GM19328 (cell line): ENCODE results near the gene SAP30L.

Experiments
- ATAC-seq: cut with Tn5 transposase; IDR thresholded peaks from one replicate; pipeline ENCODE4 v1.9.1; 2021; ENCODE audit warnings: mild to moderate bottlenecking, moderate library complexity; ENCODE audit not compliant: unreplicated experiment

The SAP30L gene

GRCh38 chr5:154506049-154506715 is 60.4 kb downstream of the SAP30L start:
- ATAC-seq = no peak

GRCh38 chr5:154506716-154507080 is 60.9 kb downstream of the SAP30L start:
- ATAC-seq = no peak

- ATAC-seq = no peak
Measured at GRCh38 chr5:154508114-154508513, 62.3 kb downstream of the SAP30L start.

- ATAC-seq = no peak
Measured at GRCh38 chr5:154509784-154510555, 64.2 kb downstream of the SAP30L start.
